Right atrium auricular region (tissue), 2 donors: ENCODE measurements around the gene TAB2. TPM values are rescaled to one million over a fixed set of nuclear protein-coding genes. Genes with fewer than 3 reads are reported as not detected.

Source experiments
- DNase-seq: peaks from one replicate; pipeline ENCODE4 v3.0.0-alpha.2; 2019; ENCODE audit warnings: low spot score
- H3K27ac ChIP-seq, 2 donors: fragments of 200-600 bp; sonication (generic); 1 replicate in 1 of 2; 2 replicates in 1 of 2; pipeline ENCODE4 v1.5.1; 2016 to 2019
- H3K27me3 ChIP-seq, 2 donors: fragments of 200-600 bp; sonication (generic); one replicate each; pipeline versions ENCODE4 v1.5.1 to v1.6.0; 2017 to 2019
- H3K36me3 ChIP-seq: fragments of 200-600 bp; sonication (generic); one replicate; pipeline ENCODE4 v1.5.1; 2016
- H3K4me1 ChIP-seq, 2 donors: fragments of 200-600 bp; sonication (generic); one replicate each; pipeline versions ENCODE4 v1.5.1 to v1.6.0; 2017 to 2019
- H3K4me3 ChIP-seq, 2 donors: fragments of 200-600 bp; sonication (generic); 1 replicate in 1 of 2; 2 replicates in 1 of 2; pipeline ENCODE4 v1.5.1; 2017 to 2019; ENCODE audit warnings: mild to moderate bottlenecking in 1 of 2, moderate library complexity in 1 of 2
- H3K9me3 ChIP-seq, 2 donors: fragments of 200-600 bp; sonication (generic); one replicate each; pipeline ENCODE4 v1.5.1; 2019
- total RNA-seq, 2 donors: library from RNA; depleted of rRNA; stranded (reverse); fragments of >200 nt; gene quantifications; one replicate each; pipeline ENCODE4 v1.1.0, GENCODE V29; 2016
- TF ChIP-seq, protein P1 (sequence below), 2 donors: fragments of 200-600 bp; sonication (generic); IDR thresholded peaks; one replicate each; pipeline ENCODE4 v1.5.1; 2019; ENCODE audit warnings: antibody characterized with exemption in 2 of 2

Gene TAB2
- total RNA-seq, 2 donors from 2014 or later: 51.8 to 58.5 TPM

DNA sequence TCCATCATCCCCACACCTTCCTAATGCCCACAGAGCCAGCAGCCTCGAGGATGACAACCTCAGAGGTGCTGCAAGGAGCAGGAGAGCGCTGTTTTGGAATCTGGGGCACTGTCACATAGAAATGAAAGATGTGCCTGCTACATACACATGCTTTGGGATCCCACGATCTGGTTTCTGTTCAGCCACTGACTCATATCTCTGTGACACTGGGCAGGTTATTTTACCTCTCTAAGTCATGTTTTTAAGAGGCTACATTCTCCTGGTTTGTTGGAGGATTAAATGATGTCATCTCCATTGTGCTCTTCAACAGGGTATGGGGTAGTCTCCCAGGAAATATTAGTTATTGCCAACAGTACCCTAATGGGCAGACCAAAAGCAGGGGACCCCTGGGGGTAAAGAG is 32.6 kb upstream of the TAB2 start:
- H3K4me3 ChIP-seq: no peak overlapping the region

DNA sequence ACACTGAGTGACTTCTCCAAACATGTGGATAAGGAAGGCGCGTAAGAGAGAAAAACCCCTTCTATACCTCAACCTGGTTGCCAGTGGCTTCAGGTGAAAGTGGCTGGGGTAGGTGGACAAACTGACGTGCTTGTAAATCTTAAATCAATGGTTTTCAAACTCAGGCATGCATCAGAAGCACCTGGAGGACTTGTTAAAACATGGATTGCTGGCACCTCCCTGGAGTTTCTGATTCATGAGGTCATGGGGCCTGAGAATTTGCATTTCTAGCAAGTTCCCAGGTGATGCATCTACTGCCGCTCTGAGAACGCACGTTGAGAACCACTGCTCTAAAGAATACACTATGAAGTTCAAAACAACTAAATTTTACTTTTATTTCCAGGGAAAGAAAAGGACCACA is 31.9 kb upstream of the TAB2 start:
- no peaks in the 10 kb centered on the region for H3K27me3 ChIP-seq
- DNase-seq: no peak

More for the DNA sequence above, 32.6 kb upstream of the TAB2 start:
- no peaks in the 10 kb centered on the region for H3K9me3 ChIP-seq
- no peaks in the 10 kb centered on the region for H3K27me3 ChIP-seq
- no peak overlapping the region for H3K27ac ChIP-seq
- DNase-seq: no peak
- no peaks in the 10 kb centered on the region for H3K4me1 ChIP-seq
- TF ChIP-seq, protein P1, sequence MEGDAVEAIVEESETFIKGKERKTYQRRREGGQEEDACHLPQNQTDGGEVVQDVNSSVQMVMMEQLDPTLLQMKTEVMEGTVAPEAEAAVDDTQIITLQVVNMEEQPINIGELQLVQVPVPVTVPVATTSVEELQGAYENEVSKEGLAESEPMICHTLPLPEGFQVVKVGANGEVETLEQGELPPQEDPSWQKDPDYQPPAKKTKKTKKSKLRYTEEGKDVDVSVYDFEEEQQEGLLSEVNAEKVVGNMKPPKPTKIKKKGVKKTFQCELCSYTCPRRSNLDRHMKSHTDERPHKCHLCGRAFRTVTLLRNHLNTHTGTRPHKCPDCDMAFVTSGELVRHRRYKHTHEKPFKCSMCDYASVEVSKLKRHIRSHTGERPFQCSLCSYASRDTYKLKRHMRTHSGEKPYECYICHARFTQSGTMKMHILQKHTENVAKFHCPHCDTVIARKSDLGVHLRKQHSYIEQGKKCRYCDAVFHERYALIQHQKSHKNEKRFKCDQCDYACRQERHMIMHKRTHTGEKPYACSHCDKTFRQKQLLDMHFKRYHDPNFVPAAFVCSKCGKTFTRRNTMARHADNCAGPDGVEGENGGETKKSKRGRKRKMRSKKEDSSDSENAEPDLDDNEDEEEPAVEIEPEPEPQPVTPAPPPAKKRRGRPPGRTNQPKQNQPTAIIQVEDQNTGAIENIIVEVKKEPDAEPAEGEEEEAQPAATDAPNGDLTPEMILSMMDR (IDR thresholded peaks at IDR 0.05): no peak
- H3K36me3 ChIP-seq: no peaks in the 10 kb centered on the region

DNA sequence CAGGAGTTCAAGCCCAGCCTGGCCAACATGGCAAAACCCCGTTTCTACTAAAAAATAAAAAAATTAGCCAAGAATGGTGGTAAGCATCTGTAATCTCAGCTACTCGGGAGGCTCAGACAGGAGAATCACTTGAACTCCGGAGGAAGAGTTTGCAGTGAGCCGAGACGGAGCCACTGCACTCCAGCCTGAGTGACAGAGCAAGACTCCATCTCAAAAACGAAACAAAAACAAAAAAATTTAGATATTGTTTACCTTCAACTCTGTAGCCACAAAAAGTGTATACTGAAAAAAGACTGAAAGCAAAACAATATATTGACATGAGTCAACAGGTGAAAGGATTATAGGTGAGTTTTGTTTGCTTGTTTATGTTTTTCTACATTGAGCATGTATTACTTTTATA is 30.6 kb upstream of the TAB2 start:
- Histone ChIP-seq H3K9me3 (no peaks in the 10 kb centered on the region), H3K4me3 (no peak overlapping the region), H3K36me3 (no peaks in the 10 kb centered on the region), H3K27me3 (no peaks in the 10 kb centered on the region), H3K4me1 (no peaks in the 10 kb centered on the region), H3K27ac (no peak overlapping the region)
- TF ChIP-seq, protein P1 (IDR thresholded peaks at IDR 0.05): no peak
- DNase-seq: no peak

More for the DNA sequence above, 31.9 kb upstream of the TAB2 start:
- TF ChIP-seq, protein P1 (IDR thresholded peaks at IDR 0.05): no peak
- no peaks in the 10 kb centered on the region for H3K4me1 ChIP-seq
- H3K4me3 ChIP-seq: no peak overlapping the region
- H3K9me3 ChIP-seq: no peaks in the 10 kb centered on the region
- H3K27ac ChIP-seq: no peak overlapping the region
- H3K36me3 ChIP-seq: no peaks in the 10 kb centered on the region

DNA sequence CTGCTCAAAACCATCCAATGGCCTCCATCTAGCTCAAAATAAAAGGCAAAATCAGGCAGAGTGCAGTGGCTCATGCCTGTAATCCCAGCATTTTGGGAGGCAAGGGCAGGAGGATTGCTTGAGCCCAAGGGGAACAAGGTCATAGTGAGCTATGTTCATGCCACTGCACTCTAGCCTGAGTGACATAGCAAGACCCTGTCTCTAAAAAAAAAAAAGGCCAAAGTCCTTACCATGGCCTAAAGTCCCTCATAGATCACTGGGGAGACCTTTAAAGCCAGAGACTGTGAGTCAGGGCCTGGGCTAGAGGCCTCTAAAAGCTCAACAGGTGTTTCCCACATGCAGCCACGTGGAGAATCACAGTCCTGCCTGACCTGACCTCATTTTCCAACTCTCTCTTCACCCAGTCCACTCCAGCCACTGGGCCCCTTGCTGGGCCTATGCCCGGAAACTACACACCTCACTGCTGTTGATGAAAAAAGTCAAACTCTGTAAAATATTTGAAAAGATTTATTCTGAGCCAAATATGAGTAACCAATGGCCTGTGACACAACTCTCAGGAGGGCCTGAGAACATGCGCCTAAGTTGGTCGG is 28.2 kb upstream of the TAB2 start:
- DNase-seq: no peak
- Histone ChIP-seq H3K27ac (no peak overlapping the region), H3K27me3 (no peaks in the 10 kb centered on the region)

DNA sequence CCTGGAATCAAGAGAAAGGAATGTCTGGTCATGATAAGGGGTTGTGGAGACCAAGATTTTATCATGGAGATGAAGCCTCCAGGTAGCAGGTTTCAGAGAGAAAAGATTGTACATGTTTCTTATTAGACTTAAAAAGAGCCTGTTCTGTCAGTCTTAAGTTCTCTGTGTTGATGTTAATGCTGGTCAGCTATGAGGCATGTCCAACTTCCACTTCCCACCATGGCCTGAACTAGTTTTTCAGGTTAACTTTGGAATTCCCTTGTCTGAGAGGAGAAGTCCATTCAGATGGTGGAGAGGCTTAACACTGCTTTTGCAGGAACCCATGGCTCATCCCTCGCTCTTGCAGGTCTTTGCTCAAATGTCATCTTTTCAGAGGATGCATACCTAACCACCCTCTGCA is 27.5 kb upstream of the TAB2 start:
- no peak for DNase-seq
- Histone ChIP-seq H3K4me1 (no peaks in the 10 kb centered on the region), H3K27me3 (no peaks in the 10 kb centered on the region), H3K27ac (no peak overlapping the region), H3K36me3 (no peaks in the 10 kb centered on the region), H3K9me3 (no peaks in the 10 kb centered on the region), H3K4me3 (no peak overlapping the region)
- TF ChIP-seq, protein P1 (IDR thresholded peaks at IDR 0.05): no peak

More for the DNA sequence above, 28.2 kb upstream of the TAB2 start:
- no peaks in the 10 kb centered on the region for H3K36me3 ChIP-seq
- H3K4me1 ChIP-seq: no peaks in the 10 kb centered on the region
- no peak overlapping the region for H3K4me3 ChIP-seq
- H3K9me3 ChIP-seq: no peaks in the 10 kb centered on the region
- TF ChIP-seq, protein P1 (IDR thresholded peaks at IDR 0.05): no peak

DNA sequence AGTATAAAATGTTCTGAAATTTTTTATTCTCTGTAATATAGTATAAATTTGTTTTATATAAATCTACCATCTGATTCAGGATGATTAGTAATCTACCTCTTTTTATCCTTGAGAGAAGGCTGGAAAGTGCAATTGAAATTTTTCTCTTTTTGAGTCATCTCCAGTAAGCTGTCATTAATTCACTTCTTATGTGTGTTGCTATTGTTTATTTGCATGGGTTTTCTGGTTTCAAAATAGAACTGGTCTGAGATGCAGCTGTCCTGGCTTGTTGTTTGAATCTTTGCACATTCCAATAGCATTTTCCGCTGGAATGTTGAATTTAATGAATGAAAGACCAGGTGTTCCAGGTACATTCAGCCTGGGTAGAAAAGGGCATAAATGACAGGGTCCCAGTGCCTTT is 24.3 kb upstream of the TAB2 start:
- no peaks in the 10 kb centered on the region for H3K9me3 ChIP-seq
- TF ChIP-seq, protein P1 (IDR thresholded peaks at IDR 0.05): no peak
- no peaks in the 10 kb centered on the region for H3K27me3 ChIP-seq
- no peak overlapping the region for H3K4me3 ChIP-seq
- H3K4me1 ChIP-seq: no peaks in the 10 kb centered on the region
- no peaks in the 10 kb centered on the region for H3K36me3 ChIP-seq
- no peak overlapping the region for H3K27ac ChIP-seq
- DNase-seq: no peak
